Activated CD8-positive, alpha-beta memory T cell treated with anti-CD3 and anti-CD28 coated beads for 48 hours (primary cell): ENCODE measurements around the gene DDI1.

Source experiments
- DNase-seq, 3 experiments: peaks; one replicate each; pipeline ENCODE4 v3.0.0-alpha.2; 2020; ENCODE audit warnings: low read depth in 2 of 3, low spot score in 2 of 3

DDI1 gene

DNA sequence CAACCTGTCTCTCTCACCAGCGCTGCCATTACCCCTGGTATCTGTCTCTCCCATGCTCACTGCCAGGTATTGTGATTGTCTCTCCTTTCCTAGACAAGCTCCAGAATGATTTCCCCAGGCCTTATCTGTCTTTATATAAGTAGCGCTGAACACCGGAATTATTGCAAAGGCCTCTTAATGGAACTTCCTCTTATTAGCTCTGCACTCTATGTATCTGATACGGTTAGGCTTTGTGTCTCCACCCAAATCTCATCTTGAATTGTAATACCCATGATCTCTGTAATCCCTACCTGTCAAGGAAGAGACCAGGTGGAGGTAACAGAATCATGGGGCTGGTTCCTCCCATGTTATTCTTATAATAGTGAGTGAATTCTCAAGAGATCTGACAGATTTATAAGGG, 39.3 kb downstream of the DDI1 start:
- no peak for DNase-seq

DNA sequence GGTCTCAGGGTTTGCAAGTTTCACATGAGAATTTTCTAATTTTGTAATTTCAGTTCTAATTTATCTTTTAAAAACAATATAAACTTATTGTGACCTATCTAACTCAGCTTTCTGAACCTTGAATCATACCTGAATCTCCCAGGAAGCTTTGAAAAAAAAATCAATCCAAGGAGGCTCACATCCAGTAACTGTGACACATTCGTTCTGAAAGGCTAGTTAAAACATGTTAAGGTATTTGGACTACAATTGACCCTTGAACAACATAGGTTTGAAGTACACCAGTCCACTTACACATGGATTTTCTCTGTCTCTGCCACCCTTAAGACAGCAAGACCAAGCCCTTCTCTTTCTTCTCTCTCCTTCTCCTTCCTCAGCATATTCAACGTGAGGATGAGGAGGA, 40.0 kb downstream of the DDI1 start:
- no peak for DNase-seq

- DNase-seq = no peak
Observed at GRCh38 chr11:104078245-104078644, 41.8 kb downstream of the DDI1 start.

- DNase-seq = no peak
Observed at GRCh38 chr11:104078995-104079394, 42.6 kb downstream of the DDI1 start.

GRCh38 chr11:104086621-104087020, 50.2 kb downstream of the DDI1 start:
- DNase-seq = no peak
